Glutamatergic neuron (in vitro differentiated cells): Measurements from ENCODE around the gene XRRA1. TPM values are rescaled to one million over a fixed set of nuclear protein-coding genes. Genes with fewer than 3 reads are reported as not detected.

ENCODE experiments used
- DNase-seq: peaks from one replicate; pipeline ENCODE4 v3.0.0; 2022
- H3K27ac Mint-ChIP-seq: one replicate; pipeline ENCODE4 v1.8.0; 2020; ENCODE audit warnings: mild to moderate bottlenecking, mixed read lengths, inconsistent platforms; ENCODE audit not compliant: unreplicated experiment
- H3K27me3 Mint-ChIP-seq: one replicate; pipeline ENCODE4 v1.8.0; 2020; ENCODE audit warnings: mild to moderate bottlenecking, moderate library complexity, mixed read lengths, inconsistent platforms; ENCODE audit not compliant: unreplicated experiment
- H3K36me3 Mint-ChIP-seq: one replicate; pipeline ENCODE4 v1.8.0; 2020; ENCODE audit warnings: mild to moderate bottlenecking, mixed read lengths, inconsistent platforms; ENCODE audit not compliant: unreplicated experiment
- H3K4me1 Mint-ChIP-seq: one replicate; pipeline ENCODE4 v1.8.0; 2020; ENCODE audit warnings: mild to moderate bottlenecking, low read depth, mixed read lengths, inconsistent platforms; ENCODE audit not compliant: unreplicated experiment
- H3K4me3 Mint-ChIP-seq: one replicate; pipeline ENCODE4 v1.8.0; 2020; ENCODE audit warnings: mild to moderate bottlenecking, mixed read lengths, inconsistent platforms; ENCODE audit not compliant: unreplicated experiment
- H3K9me3 Mint-ChIP-seq: one replicate; pipeline ENCODE4 v1.8.0; 2020; ENCODE audit warnings: mild to moderate bottlenecking, moderate library complexity, mixed read lengths, inconsistent platforms; ENCODE audit not compliant: unreplicated experiment
- CTCF ChIP-seq: fragments of 200-600 bp; sonication (generic); IDR thresholded peaks from one replicate; pipeline ENCODE4 v1.5.0; 2021; ENCODE audit not compliant: partially characterized antibody, unreplicated experiment
- total RNA-seq: library from RNA; stranded (reverse); fragmentation: NEBNext Ultra II Directional; extraction: Animal tissue kit (Norgen Biotek cat#: 25700); gene quantifications from one replicate; pipeline ENCODE4 v1.2.1, GENCODE V29; 2021; ENCODE audit not compliant: unreplicated experiment

XRRA1 gene
- total RNA-seq, 1 donor from 2014 or later, result 8.6 TPM

- no peak for DNase-seq
- Mint-ChIP-seq H3K9me3 (no peaks in the 10 kb centered on the region), H3K4me1 (no peaks in the 10 kb centered on the region), H3K4me3 (no peak overlapping the region), H3K27me3 (peaks cover 2% of the 10 kb centered on the region), H3K36me3 (no peaks in the 10 kb centered on the region), H3K27ac (no peak overlapping the region)
- no peak for TF ChIP-seq CTCF
These were observed 21.4 kb downstream of the XRRA1 start for GRCh38 chr11:74927496-74927895.

- Mint-ChIP-seq H3K4me1 (no peaks in the 10 kb centered on the region), H3K9me3 (no peaks in the 10 kb centered on the region), H3K27me3 (peaks cover 2% of the 10 kb centered on the region), H3K27ac (no peak overlapping the region), H3K4me3 (no peak overlapping the region), H3K36me3 (no peaks in the 10 kb centered on the region)
- no peak for TF ChIP-seq CTCF
- DNase-seq, result no peak
These were observed 22.4 kb downstream of the XRRA1 start for GRCh38 chr11:74926304-74927030.

GRCh38 chr11:74925281-74925680 is 23.6 kb downstream of the XRRA1 start:
- H3K27me3 Mint-ChIP-seq, result no peaks in the 10 kb centered on the region
- H3K36me3 Mint-ChIP-seq, result no peaks in the 10 kb centered on the region
- H3K9me3 Mint-ChIP-seq, result no peaks in the 10 kb centered on the region
- DNase-seq, result no peak
- H3K4me3 Mint-ChIP-seq, result no peak overlapping the region
- no peaks in the 10 kb centered on the region for H3K4me1 Mint-ChIP-seq
- no peak overlapping the region for H3K27ac Mint-ChIP-seq
- no peak for TF ChIP-seq CTCF

GRCh38 chr11:74923125-74923524 is 25.8 kb downstream of the XRRA1 start:
- H3K27ac Mint-ChIP-seq, result no peak overlapping the region
- H3K9me3 Mint-ChIP-seq, result peaks cover 1% of the 10 kb centered on the region
- H3K4me1 Mint-ChIP-seq, result no peaks in the 10 kb centered on the region

More at GRCh38 chr11:74923125-74923524, 25.8 kb downstream of the XRRA1 start:
- DNase-seq, result no peak
- TF ChIP-seq CTCF, result no peak
- Mint-ChIP-seq H3K27me3 (no peaks in the 10 kb centered on the region), H3K4me3 (no peak overlapping the region), H3K36me3 (no peaks in the 10 kb centered on the region)
